ENCODE results near the gene CEP162. TPM values are rescaled to one million over a fixed set of nuclear protein-coding genes. Genes with fewer than 3 reads are reported as not detected.

Gene CEP162, protein sequence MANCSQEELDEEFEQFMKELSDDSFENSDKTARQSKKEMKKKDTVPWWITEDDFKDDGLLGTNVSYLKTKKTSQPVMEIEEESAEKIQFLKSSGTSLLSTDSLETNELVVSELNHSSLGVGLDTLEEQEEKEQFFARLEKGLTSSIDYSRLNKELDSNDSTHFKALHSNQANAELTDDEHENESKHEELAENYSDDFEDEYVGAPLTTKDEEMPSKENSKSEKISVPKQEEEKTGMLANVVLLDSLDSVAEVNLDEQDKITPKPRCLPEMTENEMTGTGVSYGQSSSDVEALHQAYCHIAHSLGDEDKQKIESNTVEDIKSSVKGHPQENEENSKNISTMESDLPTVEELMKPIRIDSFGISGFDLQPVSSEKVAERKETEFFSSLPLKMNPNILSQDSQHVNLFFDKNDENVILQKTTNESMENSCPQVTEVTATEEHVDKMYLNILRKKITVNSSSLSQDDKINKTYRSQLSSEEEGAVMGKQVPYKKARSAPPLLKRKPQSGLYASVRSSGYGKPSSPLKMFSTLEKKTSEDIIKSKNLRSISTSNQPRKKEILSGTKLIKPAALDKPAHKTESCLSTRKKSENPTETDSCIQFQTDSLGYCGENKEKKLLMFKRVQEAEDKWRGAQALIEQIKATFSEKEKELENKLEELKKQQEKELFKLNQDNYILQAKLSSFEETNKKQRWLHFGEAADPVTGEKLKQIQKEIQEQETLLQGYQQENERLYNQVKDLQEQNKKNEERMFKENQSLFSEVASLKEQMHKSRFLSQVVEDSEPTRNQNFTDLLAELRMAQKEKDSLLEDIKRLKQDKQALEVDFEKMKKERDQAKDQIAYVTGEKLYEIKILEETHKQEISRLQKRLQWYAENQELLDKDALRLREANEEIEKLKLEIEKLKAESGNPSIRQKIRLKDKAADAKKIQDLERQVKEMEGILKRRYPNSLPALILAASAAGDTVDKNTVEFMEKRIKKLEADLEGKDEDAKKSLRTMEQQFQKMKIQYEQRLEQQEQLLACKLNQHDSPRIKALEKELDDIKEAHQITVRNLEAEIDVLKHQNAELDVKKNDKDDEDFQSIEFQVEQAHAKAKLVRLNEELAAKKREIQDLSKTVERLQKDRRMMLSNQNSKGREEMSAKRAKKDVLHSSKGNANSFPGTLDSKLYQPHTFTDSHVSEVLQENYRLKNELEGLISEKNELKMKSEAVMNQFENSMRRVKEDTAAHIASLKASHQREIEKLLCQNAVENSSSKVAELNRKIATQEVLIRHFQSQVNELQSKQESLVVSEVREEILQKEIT (N-terminal part only)
- 1 to 10 TPM; 4.9 to 5.4 TPM for total RNA-seq

DNA sequence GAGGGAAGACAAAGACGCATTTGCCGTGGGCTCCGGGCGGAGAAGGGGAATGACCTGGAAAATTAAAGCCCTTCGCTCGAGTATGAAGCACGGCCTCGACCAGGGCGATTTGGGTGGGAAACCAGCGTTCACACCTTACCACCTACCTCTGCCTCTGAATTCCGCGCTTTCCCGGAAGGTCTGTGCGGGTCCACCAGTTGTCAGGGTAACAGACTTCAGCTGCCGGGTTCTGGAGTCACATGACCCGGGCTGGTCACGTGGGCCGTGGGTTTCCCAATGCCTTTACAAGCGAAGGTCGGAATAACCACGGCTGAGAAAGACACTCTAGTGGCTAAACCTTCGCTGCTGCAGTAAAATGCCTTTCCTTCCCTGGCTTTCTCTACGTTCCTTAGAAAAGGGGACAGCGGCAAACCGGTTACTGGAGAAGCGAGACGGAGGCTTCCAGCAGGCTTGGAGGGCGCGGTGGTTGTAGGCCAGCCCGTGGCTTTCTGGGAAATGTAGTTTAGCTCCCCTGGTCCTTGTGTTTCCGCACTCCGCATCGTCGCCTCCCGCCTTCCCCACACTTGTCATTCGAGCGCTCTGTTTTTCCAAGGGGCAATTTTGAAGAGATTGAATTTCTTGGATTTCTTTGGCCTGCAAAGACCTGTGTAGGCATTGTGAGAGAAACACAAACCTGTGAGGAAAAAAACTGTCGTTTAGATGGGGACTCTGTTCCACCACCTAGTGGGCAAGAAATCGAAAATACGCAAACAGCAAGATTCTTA, at the start of gene CEP162:
TSS of gene CEP162 (minus strand) at position 210 of the 764 bp plus-strand sequence. CDS start 1,250 bp downstream, outside the sequence.
- Mint-ChIP-seq H3K4me3 (peak within 1 kb of the TSS; percentile 82), H3K4me1 (ENCODE audit: low read depth) (peaks cover 16% of the 10 kb centered on the region), H3K36me3 (ENCODE audit: low read depth) (no peaks in the 10 kb centered on the region), H3K27ac (peak within 1 kb of the TSS; percentile 93), H3K27me3 (peaks cover 5% of the 10 kb centered on the region), H3K9me3 (no peaks in the 10 kb centered on the region)
- DNase-seq: peak; percentile 96
- ChIA-PET CTCF (interaction anchor here (0.7 to 2.3 kb wide), 12 partner anchors 9 to 1145 kb away, joined by 3 to 12 read pairs (median 4); partner anchors contain the start of gene CYB5R4), POLR2A (interaction anchor here (0.5 kb wide), 1 partner anchor 55 kb away, joined by 3 read pairs; no protein-coding TSS in a partner anchor)
- TF ChIP-seq, protein P1, sequence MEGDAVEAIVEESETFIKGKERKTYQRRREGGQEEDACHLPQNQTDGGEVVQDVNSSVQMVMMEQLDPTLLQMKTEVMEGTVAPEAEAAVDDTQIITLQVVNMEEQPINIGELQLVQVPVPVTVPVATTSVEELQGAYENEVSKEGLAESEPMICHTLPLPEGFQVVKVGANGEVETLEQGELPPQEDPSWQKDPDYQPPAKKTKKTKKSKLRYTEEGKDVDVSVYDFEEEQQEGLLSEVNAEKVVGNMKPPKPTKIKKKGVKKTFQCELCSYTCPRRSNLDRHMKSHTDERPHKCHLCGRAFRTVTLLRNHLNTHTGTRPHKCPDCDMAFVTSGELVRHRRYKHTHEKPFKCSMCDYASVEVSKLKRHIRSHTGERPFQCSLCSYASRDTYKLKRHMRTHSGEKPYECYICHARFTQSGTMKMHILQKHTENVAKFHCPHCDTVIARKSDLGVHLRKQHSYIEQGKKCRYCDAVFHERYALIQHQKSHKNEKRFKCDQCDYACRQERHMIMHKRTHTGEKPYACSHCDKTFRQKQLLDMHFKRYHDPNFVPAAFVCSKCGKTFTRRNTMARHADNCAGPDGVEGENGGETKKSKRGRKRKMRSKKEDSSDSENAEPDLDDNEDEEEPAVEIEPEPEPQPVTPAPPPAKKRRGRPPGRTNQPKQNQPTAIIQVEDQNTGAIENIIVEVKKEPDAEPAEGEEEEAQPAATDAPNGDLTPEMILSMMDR (IDR thresholded peaks at IDR 0.05): peak; percentile 67
- ATAC-seq: peak; percentile 97
- intact Hi-C loops (cut with micrococcal nuclease): loop anchor here (5.0 kb wide), 1 partner anchor 345 kb away; no protein-coding TSS in a partner anchor

DNA sequence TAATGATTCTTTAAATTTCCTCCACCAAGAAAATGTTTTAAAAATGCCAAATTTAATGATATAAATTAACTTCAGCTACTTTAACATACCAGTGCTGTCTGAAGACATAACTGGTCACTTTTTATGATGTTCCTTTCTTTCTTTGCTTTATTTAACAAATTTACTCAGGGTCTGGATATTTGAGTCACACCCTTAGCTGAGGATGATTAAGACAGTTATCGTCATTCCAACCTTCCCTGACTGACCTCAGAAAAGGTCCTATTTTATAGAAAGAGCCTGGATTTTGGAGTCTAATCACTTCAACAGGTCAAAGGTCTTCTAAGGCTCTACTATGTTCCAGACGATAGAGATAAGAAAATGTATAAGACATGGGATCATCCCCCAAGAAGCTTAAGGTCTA, 47.4 kb upstream of the CEP162 start:
- H3K4me1 Mint-ChIP-seq (ENCODE audit: low read depth): no peaks in the 10 kb centered on the region
- H3K36me3 Mint-ChIP-seq (ENCODE audit: low read depth): no peaks in the 10 kb centered on the region
- ATAC-seq (no peak), DNase-seq (no peak)
- TF ChIP-seq, protein P1 (IDR thresholded peaks at IDR 0.05): no peak
- ChIA-PET POLR2A (no interaction called here), CTCF (interaction anchor here (1.0 kb wide), 1 partner anchor 12 kb away, joined by 3 read pairs; no protein-coding TSS in a partner anchor)
- intact Hi-C loops (cut with micrococcal nuclease): no loop called here
- H3K27ac Mint-ChIP-seq: no peak overlapping the region
- no peak overlapping the region for H3K4me3 Mint-ChIP-seq
- peaks cover 17% of the 10 kb centered on the region for H3K27me3 Mint-ChIP-seq
- no peaks in the 10 kb centered on the region for H3K9me3 Mint-ChIP-seq

DNA sequence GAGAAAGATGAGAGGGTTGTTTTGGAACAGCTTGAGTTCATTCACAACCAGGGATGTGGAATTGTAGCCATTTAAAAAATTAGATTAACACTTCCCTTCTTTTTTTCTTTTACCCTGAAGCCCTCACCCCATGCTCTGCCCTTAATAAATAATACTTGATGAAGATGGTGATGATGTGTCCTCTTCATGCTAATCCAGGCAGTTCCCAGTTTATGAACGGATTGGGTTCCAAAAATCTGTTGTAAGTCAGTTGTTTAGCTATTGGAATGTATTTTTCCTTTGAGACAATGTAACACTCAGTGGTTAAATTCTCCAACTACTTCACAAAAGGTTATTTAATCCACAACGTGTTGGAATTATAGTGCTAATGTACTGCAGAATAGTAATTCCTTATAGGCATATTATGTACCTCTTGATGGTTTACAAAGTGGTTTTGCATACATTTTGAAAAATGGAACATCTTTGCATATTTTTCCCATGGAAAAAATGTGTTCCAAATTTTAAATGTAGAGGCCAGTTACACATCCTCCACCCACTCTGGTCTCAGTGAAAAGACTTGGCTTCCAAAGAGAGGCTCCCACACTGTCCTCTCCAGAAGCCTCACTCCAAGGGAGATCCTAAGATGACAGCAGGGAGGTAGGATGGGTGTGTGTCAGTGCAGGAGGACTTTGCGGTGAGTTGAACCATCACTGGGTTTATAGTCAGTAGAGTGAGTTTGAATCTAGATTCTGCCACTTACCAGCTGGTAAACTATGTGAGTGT, 45.8 kb upstream of the CEP162 start:
- Mint-ChIP-seq H3K4me3 (no peak overlapping the region), H3K4me1 (ENCODE audit: low read depth) (no peaks in the 10 kb centered on the region), H3K36me3 (ENCODE audit: low read depth) (no peaks in the 10 kb centered on the region), H3K27ac (no peak overlapping the region), H3K27me3 (peaks cover 18% of the 10 kb centered on the region), H3K9me3 (no peaks in the 10 kb centered on the region)
- ChIA-PET CTCF (no interaction called here), POLR2A (no interaction called here)
- intact Hi-C loops (cut with micrococcal nuclease): no loop called here
- ATAC-seq: no peak
- DNase-seq: no peak
- TF ChIP-seq, protein P1 (IDR thresholded peaks at IDR 0.05): no peak

DNA sequence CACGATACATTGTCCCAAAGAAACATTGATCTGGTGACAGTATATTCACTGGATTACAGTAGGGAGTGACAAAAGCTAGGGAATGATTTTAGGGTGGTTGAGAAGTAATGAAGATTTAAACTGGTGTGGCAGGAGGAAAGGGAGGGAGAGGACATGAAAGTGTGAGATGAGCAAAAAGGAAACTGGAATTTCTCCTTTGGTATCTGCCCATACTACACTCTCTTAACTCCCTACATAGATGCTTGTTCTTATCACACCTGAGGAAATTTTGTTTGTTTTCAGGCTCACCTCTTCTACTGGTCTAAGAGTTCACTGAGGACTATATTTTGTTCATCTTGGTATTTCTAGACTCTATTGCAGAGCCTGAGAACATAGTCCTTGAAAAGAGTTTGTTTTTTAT, 44.9 kb upstream of the CEP162 start:
- H3K36me3 Mint-ChIP-seq (ENCODE audit: low read depth): no peaks in the 10 kb centered on the region
- DNase-seq (no peak), ATAC-seq (no peak)
- intact Hi-C loops (cut with micrococcal nuclease): no loop called here
- no peak overlapping the region for H3K4me3 Mint-ChIP-seq
- TF ChIP-seq, protein P1 (IDR thresholded peaks at IDR 0.05): no peak
- ChIA-PET CTCF (no interaction called here), POLR2A (no interaction called here)
- H3K9me3 Mint-ChIP-seq: no peaks in the 10 kb centered on the region
- H3K4me1 Mint-ChIP-seq (ENCODE audit: low read depth): no peaks in the 10 kb centered on the region
- peaks cover 19% of the 10 kb centered on the region for H3K27me3 Mint-ChIP-seq
- H3K27ac Mint-ChIP-seq: no peak overlapping the region
